Natural killer cell treated with Interleukin-12 subunit alpha and Interleukin-12 subunit beta and Interleukin-15 and Interleukin-18, amount 100 ng/mL, for 72 hours (primary cell): Measurements from ENCODE around the gene TIE1. TPM values are rescaled to one million over a fixed set of nuclear protein-coding genes. Genes with fewer than 3 reads are reported as not detected.
A peak's percentile ranks its signal among the peaks of the same experiment; 100 is the strongest.

Experiments used
- ATAC-seq, 2 donors: fragments of 150-1000 bp; cut with Tn5 transposase in 1 of 2; sonication (Bioruptor Pico), chemical (Tn5 transposase) in 1 of 2; 2 replicates each; pipeline ENCODE4 v1.10.0; 2021
- DNase-seq: peaks from one replicate; pipeline ENCODE4 v3.0.0; 2022; ENCODE audit warnings: low spot score
- H3K27ac Mint-ChIP-seq, 2 donors: 1 replicate in 1 of 2; 2 replicates in 1 of 2; pipeline ENCODE4 v1.8.0; 2022; ENCODE audit warnings: mixed read lengths in 2 of 2, mild to moderate bottlenecking in 1 of 2, moderate library complexity in 1 of 2
- H3K27me3 Mint-ChIP-seq, 2 donors: 1 replicate in 1 of 2; 2 replicates in 1 of 2; pipeline ENCODE4 v1.8.0; 2022; ENCODE audit warnings: mixed read lengths in 2 of 2
- H3K36me3 Mint-ChIP-seq: one replicate; pipeline ENCODE4 v1.8.0; 2022; ENCODE audit warnings: mixed read lengths
- H3K4me1 Mint-ChIP-seq, 2 donors: 1 replicate in 1 of 2; 2 replicates in 1 of 2; pipeline ENCODE4 v1.8.0; 2022; ENCODE audit warnings: low read depth in 2 of 2, mixed read lengths in 2 of 2, mild to moderate bottlenecking in 1 of 2
- H3K4me3 Mint-ChIP-seq: one replicate; pipeline ENCODE4 v1.8.0; 2022; ENCODE audit warnings: mixed read lengths
- H3K9me3 Mint-ChIP-seq: 2 replicates; pipeline ENCODE4 v1.8.0; 2022; ENCODE audit warnings: mixed read lengths
- total RNA-seq, 2 donors: library from RNA; stranded (reverse); gene quantifications; one replicate each; pipeline ENCODE4 v1.2.3, GENCODE V29; 2022

The TIE1 gene
- total RNA-seq, 2 donors from 2014 or later, result 9.6 to 11.4 TPM

- Mint-ChIP-seq H3K4me1 (peaks cover 24 to 26% of the 10 kb centered on the region in 2 donors), H3K4me3 (peak within 1 kb of the TSS; percentile 60), H3K27me3 (peaks cover 10 to 11% of the 10 kb centered on the region in 2 donors), H3K27ac (no peak within 1 kb of the TSS), H3K36me3 (no peaks in the 10 kb centered on the region), H3K9me3 (peaks cover 3% of the 10 kb centered on the region)
- ATAC-seq, result no peak
- DNase-seq, result no peak
Measured at GRCh38 chr1:43269627-43270375, 31.0 kb upstream of the TIE1 start, which contains the start of gene TMEM125. TMEM125 (plus strand) TSS chr1:43269983; CDS start chr1:43272723, 2,740 bp downstream.

- peaks cover 32 to 34% of the 10 kb centered on the region in 2 donors for H3K4me1 Mint-ChIP-seq
- H3K9me3 Mint-ChIP-seq, result peaks cover 3% of the 10 kb centered on the region
- H3K36me3 Mint-ChIP-seq, result no peaks in the 10 kb centered on the region
- peak overlapping the region; percentile 60 for H3K4me3 Mint-ChIP-seq
- peak overlapping the region in 1 of 2 donors; percentile 73 for H3K27ac Mint-ChIP-seq
- DNase-seq, result no peak
- no peak for ATAC-seq
- peaks cover 10 to 11% of the 10 kb centered on the region in 2 donors for H3K27me3 Mint-ChIP-seq
Measured at GRCh38 chr1:43270421-43271095, 30.2 kb upstream of the TIE1 start.

GRCh38 chr1:43271186-43272118 is 29.3 kb upstream of the TIE1 start:
- Mint-ChIP-seq H3K4me3 (peak overlapping the region; percentile 52), H3K4me1 (peaks cover 32 to 35% of the 10 kb centered on the region in 2 donors), H3K36me3 (no peaks in the 10 kb centered on the region), H3K27ac (peak overlapping the region in 1 of 2 donors; percentile 73), H3K9me3 (peaks cover 3% of the 10 kb centered on the region), H3K27me3 (peaks cover 10 to 11% of the 10 kb centered on the region in 2 donors)
- ATAC-seq (no peak), DNase-seq (no peak)

- peaks cover 7 to 11% of the 10 kb centered on the region in 2 donors for H3K27me3 Mint-ChIP-seq
- DNase-seq (no peak), ATAC-seq (no peak)
- H3K9me3 Mint-ChIP-seq, result peaks cover 3% of the 10 kb centered on the region
- H3K36me3 Mint-ChIP-seq, result no peaks in the 10 kb centered on the region
- peaks cover 32 to 35% of the 10 kb centered on the region in 2 donors for H3K4me1 Mint-ChIP-seq
- H3K27ac Mint-ChIP-seq, result peak overlapping the region in 1 of 2 donors; percentile 73
- H3K4me3 Mint-ChIP-seq, result no peak overlapping the region
Measured at GRCh38 chr1:43272161-43272560, 28.6 kb upstream of the TIE1 start.

GRCh38 chr1:43272576-43273571 is 27.9 kb upstream of the TIE1 start:
- H3K36me3 Mint-ChIP-seq, result no peaks in the 10 kb centered on the region
- H3K27ac Mint-ChIP-seq, result no peak overlapping the region
- DNase-seq (no peak), ATAC-seq (no peak)
- peaks cover 7 to 11% of the 10 kb centered on the region in 2 donors for H3K27me3 Mint-ChIP-seq
- peaks cover 32 to 35% of the 10 kb centered on the region in 2 donors for H3K4me1 Mint-ChIP-seq
- H3K9me3 Mint-ChIP-seq, result peaks cover 3% of the 10 kb centered on the region
- no peak overlapping the region for H3K4me3 Mint-ChIP-seq

GRCh38 chr1:43273708-43274107 is 27.1 kb upstream of the TIE1 start:
- Mint-ChIP-seq H3K36me3 (no peaks in the 10 kb centered on the region), H3K27me3 (peaks cover 7 to 11% of the 10 kb centered on the region in 2 donors), H3K4me3 (no peak overlapping the region), H3K4me1 (peaks cover 32 to 35% of the 10 kb centered on the region in 2 donors), H3K9me3 (peaks cover 3% of the 10 kb centered on the region), H3K27ac (peak overlapping the region in 1 of 2 donors; percentile 89)
- ATAC-seq (no peak), DNase-seq (no peak)

GRCh38 chr1:43274125-43274803 is 26.5 kb upstream of the TIE1 start:
- no peaks in the 10 kb centered on the region for H3K36me3 Mint-ChIP-seq
- H3K27me3 Mint-ChIP-seq, result peaks cover 7 to 11% of the 10 kb centered on the region in 2 donors
- ATAC-seq (peak; percentile 83 to 87), DNase-seq (peak; percentile 73)
- peaks cover 3% of the 10 kb centered on the region for H3K9me3 Mint-ChIP-seq
- H3K4me3 Mint-ChIP-seq, result peak overlapping the region; percentile 71
- H3K27ac Mint-ChIP-seq, result peak overlapping the region; percentile 89 to 92
- peaks cover 32 to 35% of the 10 kb centered on the region in 2 donors for H3K4me1 Mint-ChIP-seq

GRCh38 chr1:43274804-43275180 is 26.0 kb upstream of the TIE1 start:
- Mint-ChIP-seq H3K4me3 (peak overlapping the region; percentile 71), H3K36me3 (no peaks in the 10 kb centered on the region), H3K27me3 (peaks cover 7 to 11% of the 10 kb centered on the region in 2 donors), H3K9me3 (peaks cover 3% of the 10 kb centered on the region), H3K27ac (peak overlapping the region; percentile 89 to 92), H3K4me1 (peaks cover 32 to 35% of the 10 kb centered on the region in 2 donors)
- no peak for ATAC-seq
- DNase-seq, result no peak

GRCh38 chr1:43275826-43276620 is 24.8 kb upstream of the TIE1 start:
- peak overlapping the region; percentile 89 to 92 for H3K27ac Mint-ChIP-seq
- H3K4me3 Mint-ChIP-seq, result no peak overlapping the region
- peaks cover 25% of the 10 kb centered on the region in 2 donors for H3K4me1 Mint-ChIP-seq
- DNase-seq, result no peak
- no peak for ATAC-seq
- peaks cover 3% of the 10 kb centered on the region for H3K9me3 Mint-ChIP-seq
- no peaks in the 10 kb centered on the region for H3K36me3 Mint-ChIP-seq
- H3K27me3 Mint-ChIP-seq, result peaks cover 4 to 16% of the 10 kb centered on the region in 2 donors

GRCh38 chr1:43276673-43277072 is 24.1 kb upstream of the TIE1 start:
- Mint-ChIP-seq H3K27ac (peak overlapping the region in 1 of 2 donors; percentile 68), H3K27me3 (peaks cover under 1 to 9% of the 10 kb centered on the region in 2 donors), H3K4me3 (no peak overlapping the region), H3K36me3 (no peaks in the 10 kb centered on the region), H3K4me1 (peaks cover 18 to 19% of the 10 kb centered on the region in 2 donors), H3K9me3 (peaks cover 3% of the 10 kb centered on the region)
- DNase-seq, result no peak
- ATAC-seq, result no peak

GRCh38 chr1:43277116-43277876 is 23.5 kb upstream of the TIE1 start:
- Mint-ChIP-seq H3K27ac (peak overlapping the region in 1 of 2 donors; percentile 68), H3K4me3 (no peak overlapping the region), H3K9me3 (peaks cover 3% of the 10 kb centered on the region), H3K27me3 (peaks cover 0 to 7% of the 10 kb centered on the region in 2 donors), H3K4me1 (peaks cover 16 to 17% of the 10 kb centered on the region in 2 donors), H3K36me3 (no peaks in the 10 kb centered on the region)
- DNase-seq, result no peak
- no peak for ATAC-seq
